NCI-H2171 (cell line): Measurements from ENCODE around the gene VSTM2B.

Source experiments
- DNase-seq: peaks from one replicate; lab custom pipeline; 2025; lab: John Stamatoyannopoulos, UW

The VSTM2B gene

GRCh38 chr19:29596885-29597525 is 71.2 kb downstream of the VSTM2B start:
- DNase-seq = peak; percentile 74

- no peak for DNase-seq
Observed at GRCh38 chr19:29598036-29598435, 72.2 kb downstream of the VSTM2B start.

- DNase-seq = no peak
Observed at GRCh38 chr19:29598496-29598895, 72.7 kb downstream of the VSTM2B start.

- no peak for DNase-seq
Observed at GRCh38 chr19:29603308-29603707, 77.5 kb downstream of the VSTM2B start.

- DNase-seq = peak; percentile 95
Observed at GRCh38 chr19:29605653-29606419, 80.0 kb downstream of the VSTM2B start, which contains the start of gene POP4. Gene POP4 (plus strand): TSS chr19:29606283. CDS start chr19:29606319, 36 bp downstream.

- no peak for DNase-seq
Observed at GRCh38 chr19:29606420-29606747, 80.6 kb downstream of the VSTM2B start.

GRCh38 chr19:29609636-29610035 is 83.8 kb downstream of the VSTM2B start:
- no peak for DNase-seq

- no peak for DNase-seq
Observed at GRCh38 chr19:29610213-29610573, 84.4 kb downstream of the VSTM2B start.

- DNase-seq = peak; percentile 63
Observed at GRCh38 chr19:29610574-29611271, 84.9 kb downstream of the VSTM2B start.

- no peak for DNase-seq
Observed at GRCh38 chr19:29612121-29612520, 86.3 kb downstream of the VSTM2B start.

- DNase-seq = no peak
Observed at GRCh38 chr19:29612801-29613595, 87.2 kb downstream of the VSTM2B start.

GRCh38 chr19:29614046-29614445 is 88.3 kb downstream of the VSTM2B start:
- DNase-seq = no peak
